ENCODE results near the gene ST3GAL4. TPM values are rescaled to one million over a fixed set of nuclear protein-coding genes. Genes with fewer than 3 reads are reported as not detected.
"Not testable (repeated sequence)": the region's sequence is repeated elsewhere in the genome, so short reads cannot be mapped to it uniquely, and the experiment has no call there.

The ST3GAL4 gene
- total and polyA plus RNA-seq, 7 experiments from 2014 or later, result 2.7 to 13.4 (median 4.1) TPM

DNA sequence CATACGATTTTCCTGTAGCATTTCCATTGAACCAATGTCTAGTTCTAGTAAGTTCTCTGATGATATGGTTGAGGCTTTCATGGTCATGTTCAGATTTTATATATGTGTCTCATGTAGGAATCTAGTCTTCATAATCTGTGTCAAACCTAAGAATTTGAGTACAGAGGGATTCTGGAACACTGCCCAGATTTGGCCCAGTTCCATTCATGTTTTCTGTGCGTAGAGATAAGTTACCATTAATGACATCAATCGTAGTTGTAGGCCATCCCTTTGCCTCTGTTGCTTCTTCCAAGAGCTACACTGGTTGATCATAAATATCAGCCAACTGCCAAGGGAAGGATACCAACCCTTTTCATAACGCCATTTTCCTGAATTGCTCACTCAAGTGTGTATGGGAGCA, 23.3 kb downstream of the ST3GAL4 start:
- intact Hi-C loops (cut with micrococcal nuclease), result no loop called here
- Histone ChIP-seq H3K27me3 (ENCODE audit: control insufficient read depth in 2 of 2, insufficient read depth in 2 of 2, low read length in 2 of 2) (no peaks in the 10 kb centered on the region), H3K4me1 (ENCODE audit: control insufficient read depth in 2 of 2, insufficient read depth in 2 of 2, low read length in 2 of 2) (no peaks in the 10 kb centered on the region), H3K4me3 (ENCODE audit: low read length) (no peak overlapping the region), H3K27ac (ENCODE audit: low read depth, low read length) (no peak overlapping the region), H3K9me3 (ENCODE audit: control insufficient read depth in 2 of 3, low read length in 3 of 3) (no peaks in the 10 kb centered on the region), H3K36me3 (ENCODE audit: control insufficient read depth in 2 of 3, insufficient read depth in 3 of 3, low read length in 3 of 3) (no peaks in the 10 kb centered on the region)
- Mint-ChIP-seq H3K27me3 (no peaks in the 10 kb centered on the region), H3K27ac (no peak overlapping the region), H3K9me3 (no peaks in the 10 kb centered on the region), H3K4me1 (peaks cover 0 to 4% (median 0%) of the 10 kb centered on the region in 7 donors), H3K4me3 (no peak overlapping the region), H3K36me3 (peaks cover 0 to 3% (median 0%) of the 10 kb centered on the region in 5 donors)
- ChIA-PET CTCF (no interaction called here), POLR2A (no interaction called here)
- ATAC-seq, result no peak
- DNase-seq, result no peak

DNA sequence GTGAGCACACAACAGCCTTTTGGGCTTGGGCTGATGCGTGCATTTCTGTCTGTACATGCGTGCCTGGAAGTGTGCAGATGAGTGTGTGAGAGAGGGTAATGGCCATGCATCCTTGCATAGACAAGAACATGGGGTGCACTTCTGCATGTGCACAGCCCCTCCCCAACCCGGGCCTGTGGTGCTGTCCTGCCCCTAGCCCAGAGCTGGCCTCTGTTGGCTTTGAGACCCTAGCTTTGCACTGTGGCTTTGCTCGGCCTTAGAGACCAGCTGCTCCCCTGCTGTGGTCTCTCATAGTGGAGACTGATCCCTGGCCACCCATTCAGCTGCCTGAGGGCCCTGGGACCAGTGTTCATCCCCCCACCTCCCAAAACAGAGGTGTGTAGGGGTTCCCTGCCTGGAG, 25.4 kb downstream of the ST3GAL4 start:
- Mint-ChIP-seq H3K27ac (no peak overlapping the region), H3K36me3 (peaks cover 0 to 3% (median 0%) of the 10 kb centered on the region in 5 donors), H3K4me1 (peaks cover 0 to 4% (median 0%) of the 10 kb centered on the region in 7 donors), H3K4me3 (no peak overlapping the region), H3K27me3 (no peaks in the 10 kb centered on the region), H3K9me3 (no peaks in the 10 kb centered on the region)
- intact Hi-C loops (cut with micrococcal nuclease), result no loop called here
- no peaks in the 10 kb centered on the region for H3K36me3 ChIP-seq (ENCODE audit: control insufficient read depth in 2 of 3, insufficient read depth in 3 of 3, low read length in 3 of 3)
- no peak overlapping the region for H3K27ac ChIP-seq (ENCODE audit: low read depth, low read length)
- ATAC-seq, result no peak
- no peaks in the 10 kb centered on the region for H3K27me3 ChIP-seq (ENCODE audit: control insufficient read depth in 2 of 2, insufficient read depth in 2 of 2, low read length in 2 of 2)
- ChIA-PET POLR2A (no interaction called here), CTCF (interaction anchor here (0.5 kb wide), 1 partner anchor 716 kb away, joined by 3 read pairs; no protein-coding TSS in a partner anchor)
- no peak overlapping the region for H3K4me3 ChIP-seq (ENCODE audit: low read length)
- H3K4me1 ChIP-seq (ENCODE audit: control insufficient read depth in 2 of 2, insufficient read depth in 2 of 2, low read length in 2 of 2), result no peaks in the 10 kb centered on the region
- no peak for DNase-seq
- H3K9me3 ChIP-seq (ENCODE audit: control insufficient read depth in 2 of 3, low read length in 3 of 3), result no peaks in the 10 kb centered on the region

GRCh38 chr11:126381960-126382359, 26.5 kb downstream of the ST3GAL4 start:
- H3K9me3 ChIP-seq (ENCODE audit: control insufficient read depth in 2 of 3, low read length in 3 of 3); H3K36me3 ChIP-seq (ENCODE audit: control insufficient read depth in 2 of 3, insufficient read depth in 3 of 3, low read length in 3 of 3); H3K4me1 ChIP-seq (ENCODE audit: control insufficient read depth in 2 of 2, insufficient read depth in 2 of 2, low read length in 2 of 2); ATAC-seq; H3K9me3 Mint-ChIP-seq; H3K27me3 ChIP-seq (ENCODE audit: control insufficient read depth in 2 of 2, insufficient read depth in 2 of 2, low read length in 2 of 2); CTCF ChIA-PET; DNase-seq; H3K27me3 Mint-ChIP-seq; H3K4me3 ChIP-seq (ENCODE audit: low read length); H3K27ac ChIP-seq (ENCODE audit: low read depth, low read length); H3K27ac Mint-ChIP-seq; POLR2A ChIA-PET; H3K36me3 Mint-ChIP-seq; H3K4me3 Mint-ChIP-seq; intact Hi-C loops (cut with micrococcal nuclease): not testable (repeated sequence)
- H3K4me1 Mint-ChIP-seq, result peaks cover 0 to 11% (median 0%) of the 10 kb centered on the region in 7 donors

GRCh38 chr11:126382641-126383040, 27.2 kb downstream of the ST3GAL4 start:
- CTCF ChIA-PET; H3K36me3 Mint-ChIP-seq; H3K4me1 ChIP-seq (ENCODE audit: control insufficient read depth in 2 of 2, insufficient read depth in 2 of 2, low read length in 2 of 2); H3K9me3 ChIP-seq (ENCODE audit: control insufficient read depth in 2 of 3, low read length in 3 of 3); H3K4me3 ChIP-seq (ENCODE audit: low read length); DNase-seq; POLR2A ChIA-PET; H3K36me3 ChIP-seq (ENCODE audit: control insufficient read depth in 2 of 3, insufficient read depth in 3 of 3, low read length in 3 of 3); H3K27ac ChIP-seq (ENCODE audit: low read depth, low read length); H3K27me3 Mint-ChIP-seq; H3K27ac Mint-ChIP-seq; H3K9me3 Mint-ChIP-seq; H3K4me3 Mint-ChIP-seq; H3K27me3 ChIP-seq (ENCODE audit: control insufficient read depth in 2 of 2, insufficient read depth in 2 of 2, low read length in 2 of 2); intact Hi-C loops (cut with micrococcal nuclease); ATAC-seq: not testable (repeated sequence)
- peaks cover 0 to 11% (median 0%) of the 10 kb centered on the region in 7 donors for H3K4me1 Mint-ChIP-seq

DNA sequence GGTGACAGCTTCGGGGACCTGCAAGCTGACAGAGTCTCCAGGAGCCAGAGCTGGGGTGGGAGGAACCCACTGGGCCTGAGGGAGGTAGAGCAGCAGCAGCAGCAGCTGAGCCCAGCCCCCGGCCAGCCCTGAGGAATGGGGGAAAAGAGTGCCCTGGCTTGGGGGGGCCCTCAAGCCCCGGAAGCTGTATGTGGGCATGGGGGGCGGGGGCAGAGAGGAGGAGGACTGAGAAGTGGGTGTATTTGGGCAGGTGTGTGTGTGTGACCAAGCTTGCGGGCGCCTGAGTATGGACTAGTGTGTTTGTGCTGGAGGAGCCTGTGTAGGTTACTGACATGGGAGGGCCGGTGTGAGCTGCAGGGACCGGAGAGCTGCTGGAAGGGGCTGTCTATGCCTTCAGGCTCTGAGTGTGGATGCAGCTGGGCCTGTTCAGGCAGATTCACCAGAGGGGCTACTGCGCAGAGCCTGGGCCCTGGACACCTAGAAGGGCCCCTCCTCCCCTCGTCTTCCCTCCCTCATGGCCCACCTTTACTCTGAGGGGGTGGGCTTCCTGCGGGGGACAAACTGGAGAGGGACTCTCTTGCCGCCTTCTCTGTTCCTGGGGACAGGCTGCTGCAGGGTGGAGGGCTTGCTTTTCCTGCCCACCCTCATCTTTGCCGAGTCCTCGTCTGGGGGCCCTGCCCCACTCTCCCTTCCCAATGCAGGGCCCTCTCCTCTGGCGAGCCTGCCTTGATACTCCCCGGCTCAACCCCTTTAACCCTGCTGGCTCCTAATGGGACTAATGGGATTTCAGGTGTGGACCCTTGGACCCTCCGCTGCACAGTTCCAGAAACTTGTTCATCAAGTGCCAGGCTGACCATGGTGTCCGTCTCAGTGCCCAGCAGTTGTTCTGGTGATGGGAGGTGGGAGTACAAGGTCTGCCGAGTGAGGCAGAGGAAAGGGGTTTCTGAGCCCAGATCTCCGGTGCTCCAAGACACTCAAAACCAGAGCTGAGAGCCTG, 28.2 kb downstream of the ST3GAL4 start:
- DNase-seq (no peak), ATAC-seq (no peak)
- ChIA-PET CTCF (no interaction called here), POLR2A (no interaction called here)
- Histone ChIP-seq H3K4me1 (ENCODE audit: control insufficient read depth in 2 of 2, insufficient read depth in 2 of 2, low read length in 2 of 2) (no peaks in the 10 kb centered on the region), H3K9me3 (ENCODE audit: control insufficient read depth in 2 of 3, low read length in 3 of 3) (no peaks in the 10 kb centered on the region), H3K27ac (ENCODE audit: low read depth, low read length) (no peak overlapping the region), H3K4me3 (ENCODE audit: low read length) (no peak overlapping the region), H3K36me3 (ENCODE audit: control insufficient read depth in 2 of 3, insufficient read depth in 3 of 3, low read length in 3 of 3) (no peaks in the 10 kb centered on the region), H3K27me3 (ENCODE audit: control insufficient read depth in 2 of 2, insufficient read depth in 2 of 2, low read length in 2 of 2) (no peaks in the 10 kb centered on the region)
- H3K9me3 Mint-ChIP-seq, result no peaks in the 10 kb centered on the region
- no peak overlapping the region for H3K27ac Mint-ChIP-seq
- peaks cover 0 to 2% (median 0%) of the 10 kb centered on the region in 5 donors for H3K36me3 Mint-ChIP-seq
- intact Hi-C loops (cut with micrococcal nuclease), result no loop called here
- no peak overlapping the region for H3K4me3 Mint-ChIP-seq
- H3K4me1 Mint-ChIP-seq, result peaks cover 0 to 11% (median 0%) of the 10 kb centered on the region in 7 donors
- no peaks in the 10 kb centered on the region for H3K27me3 Mint-ChIP-seq

GRCh38 chr11:126384449-126385070, 29.1 kb downstream of the ST3GAL4 start:
- Mint-ChIP-seq H3K36me3 (no peaks in the 10 kb centered on the region), H3K4me1 (peaks cover 0 to 7% (median 0%) of the 10 kb centered on the region in 7 donors), H3K27me3 (no peaks in the 10 kb centered on the region), H3K27ac (no peak overlapping the region), H3K4me3 (no peak overlapping the region), H3K9me3 (no peaks in the 10 kb centered on the region)
- H3K4me3 ChIP-seq (ENCODE audit: low read length), result no peak overlapping the region
- no peaks in the 10 kb centered on the region for H3K36me3 ChIP-seq (ENCODE audit: control insufficient read depth in 2 of 3, insufficient read depth in 3 of 3, low read length in 3 of 3)
- CTCF ChIA-PET, result no interaction called here
- intact Hi-C loops (cut with micrococcal nuclease), result no loop called here
- no peaks in the 10 kb centered on the region for H3K9me3 ChIP-seq (ENCODE audit: control insufficient read depth in 2 of 3, low read length in 3 of 3)
- POLR2A ChIA-PET, result no interaction called here
- H3K27me3 ChIP-seq (ENCODE audit: control insufficient read depth in 2 of 2, insufficient read depth in 2 of 2, low read length in 2 of 2), result no peaks in the 10 kb centered on the region
- ATAC-seq (no peak), DNase-seq (no peak)
- no peak overlapping the region for H3K27ac ChIP-seq (ENCODE audit: low read depth, low read length)
- H3K4me1 ChIP-seq (ENCODE audit: control insufficient read depth in 2 of 2, insufficient read depth in 2 of 2, low read length in 2 of 2), result no peaks in the 10 kb centered on the region
